ENCODE data around the gene ADAMTSL1. TPM values are rescaled to one million over a fixed set of nuclear protein-coding genes. Genes with fewer than 3 reads are reported as not detected.

Gene ADAMTSL1
- total RNA-seq, 2 donors from 2014 or later = 3.4 to 3.8 TPM

- Histone ChIP-seq H3K4me3 (no peak overlapping the region), H3K27me3 (no peaks in the 10 kb centered on the region), H3K36me3 (no peaks in the 10 kb centered on the region), H3K9me3 (no peaks in the 10 kb centered on the region), H3K4me1 (no peaks in the 10 kb centered on the region), H3K27ac (no peak overlapping the region)
- no peak for TF ChIP-seq CTCF (IDR thresholded peaks at IDR 0.05)
- no peak for DNase-seq (ENCODE audit: low spot score)
These were observed 297.1 kb downstream of the ADAMTSL1 start for GRCh38 chr9:18771011-18771410.

GRCh38 chr9:18771763-18772162 lies 297.8 kb downstream of the ADAMTSL1 start:
- TF ChIP-seq CTCF (IDR thresholded peaks at IDR 0.05) = no peak

GRCh38 chr9:18775241-18775640 lies 301.3 kb downstream of the ADAMTSL1 start:
- H3K9me3 ChIP-seq = no peaks in the 10 kb centered on the region
- H3K27ac ChIP-seq = no peak overlapping the region
- no peak for DNase-seq (ENCODE audit: low spot score)
- H3K4me1 ChIP-seq = peaks cover 0 to 4% of the 10 kb centered on the region in 2 donors
- no peak for TF ChIP-seq CTCF (IDR thresholded peaks at IDR 0.05)
- no peaks in the 10 kb centered on the region for H3K36me3 ChIP-seq
- H3K4me3 ChIP-seq = no peak overlapping the region
- no peaks in the 10 kb centered on the region for H3K27me3 ChIP-seq

More at GRCh38 chr9:18771763-18772162, 297.8 kb downstream of the ADAMTSL1 start:
- no peak overlapping the region for H3K27ac ChIP-seq
- no peaks in the 10 kb centered on the region for H3K27me3 ChIP-seq
- no peaks in the 10 kb centered on the region for H3K9me3 ChIP-seq
- no peak for DNase-seq (ENCODE audit: low spot score)
- H3K36me3 ChIP-seq = no peaks in the 10 kb centered on the region
- H3K4me3 ChIP-seq = no peak overlapping the region
- no peaks in the 10 kb centered on the region for H3K4me1 ChIP-seq

- no peaks in the 10 kb centered on the region for H3K27me3 ChIP-seq
- no peak overlapping the region for H3K27ac ChIP-seq
- H3K4me3 ChIP-seq = no peak overlapping the region
- H3K9me3 ChIP-seq = no peaks in the 10 kb centered on the region
- no peaks in the 10 kb centered on the region for H3K36me3 ChIP-seq
- peaks cover 0 to 4% of the 10 kb centered on the region in 2 donors for H3K4me1 ChIP-seq
- no peak for TF ChIP-seq CTCF (IDR thresholded peaks at IDR 0.05)
- no peak for DNase-seq (ENCODE audit: low spot score)
These were observed 302.0 kb downstream of the ADAMTSL1 start for GRCh38 chr9:18775930-18776329.

- TF ChIP-seq CTCF (IDR thresholded peaks at IDR 0.05) = no peak
- Histone ChIP-seq H3K9me3 (no peaks in the 10 kb centered on the region), H3K27me3 (no peaks in the 10 kb centered on the region), H3K36me3 (no peaks in the 10 kb centered on the region), H3K4me3 (no peak overlapping the region), H3K27ac (no peak overlapping the region), H3K4me1 (peaks cover 0 to 4% of the 10 kb centered on the region in 2 donors)
- no peak for DNase-seq (ENCODE audit: low spot score)
These were observed 303.2 kb downstream of the ADAMTSL1 start for GRCh38 chr9:18776836-18777820.

Data from right atrium auricular region (tissue), 2 donors.